SJSA1 (cell line): ENCODE results near the gene GNG11. TPM values are rescaled to one million over a fixed set of nuclear protein-coding genes. Genes with fewer than 3 reads are reported as not detected.

ENCODE experiments used
- DNase-seq, 2 experiments: peaks; one replicate each; pipeline ENCODE4 v3.0.0-alpha.2; 2015 to 2020; ENCODE audit warnings: low spot score in 2 of 2, low read depth in 1 of 2
- H3K27ac ChIP-seq: fragments of 250-450 bp; sonication (Bioruptor Pico); 2 replicates; pipeline ENCODE4 v1.5.1; 2020; ENCODE audit warnings: mild to moderate bottlenecking, moderate library complexity
- H3K27me3 ChIP-seq: fragments of 250-450 bp; sonication (Bioruptor Pico); replicated peaks from 2 replicates; pipeline ENCODE4 v1.5.1; 2020; ENCODE audit warnings: mild to moderate bottlenecking, moderate library complexity
- H3K36me3 ChIP-seq: fragments of 250-450 bp; sonication (Bioruptor Pico); 2 replicates; pipeline ENCODE4 v1.5.1; 2020; ENCODE audit warnings: mild to moderate bottlenecking
- H3K4me1 ChIP-seq: fragments of 250-450 bp; sonication (Bioruptor Pico); replicated peaks from 2 replicates; pipeline ENCODE4 v1.6.1; 2021; ENCODE audit warnings: mild to moderate bottlenecking
- H3K4me3 ChIP-seq: fragments of 250-450 bp; sonication (Bioruptor Pico); 2 replicates; pipeline ENCODE4 v1.5.1; 2020; ENCODE audit warnings: mild to moderate bottlenecking
- H3K9me3 ChIP-seq: fragments of 250-450 bp; sonication (Bioruptor Pico); replicated peaks from 2 replicates; pipeline ENCODE4 v1.5.1; 2020; ENCODE audit warnings: mild to moderate bottlenecking
- total RNA-seq: library from RNA; depleted of rRNA; stranded (reverse); fragments of >200 nt; shearing (Covaris generic); gene quantifications from 2 replicates; pipeline ENCODE4 v1.2.3, GENCODE V29; 2014; rRNA removed

The GNG11 gene
- total RNA-seq, 1 experiment from 2014 or later: 30.6 TPM

DNA sequence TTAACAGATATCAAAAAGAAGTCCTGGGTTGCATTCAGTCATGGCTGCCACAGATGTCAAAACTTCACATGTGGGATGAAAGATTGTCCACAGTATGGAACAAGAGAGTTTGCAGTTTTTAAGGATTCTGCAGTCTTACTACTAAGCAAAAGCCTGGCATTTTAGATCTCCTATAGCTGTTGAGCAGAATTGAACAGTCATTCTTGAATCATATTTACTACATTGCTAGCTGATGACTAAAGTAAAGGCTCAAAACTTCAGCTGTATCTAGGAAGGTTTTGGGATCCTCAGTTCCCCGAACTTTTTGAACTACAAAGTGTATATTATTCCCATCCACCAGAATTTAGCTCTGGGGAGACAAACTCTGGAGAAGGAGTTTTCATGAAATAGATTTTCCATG, 51.6 kb downstream of the GNG11 start:
- no peak for DNase-seq
- no peaks in the 10 kb centered on the region for H3K36me3 ChIP-seq
- H3K4me3 ChIP-seq: no peak overlapping the region
- no peaks in the 10 kb centered on the region for H3K9me3 ChIP-seq
- no peaks in the 10 kb centered on the region for H3K27me3 ChIP-seq
- no peak overlapping the region for H3K27ac ChIP-seq
- no peaks in the 10 kb centered on the region for H3K4me1 ChIP-seq

DNA sequence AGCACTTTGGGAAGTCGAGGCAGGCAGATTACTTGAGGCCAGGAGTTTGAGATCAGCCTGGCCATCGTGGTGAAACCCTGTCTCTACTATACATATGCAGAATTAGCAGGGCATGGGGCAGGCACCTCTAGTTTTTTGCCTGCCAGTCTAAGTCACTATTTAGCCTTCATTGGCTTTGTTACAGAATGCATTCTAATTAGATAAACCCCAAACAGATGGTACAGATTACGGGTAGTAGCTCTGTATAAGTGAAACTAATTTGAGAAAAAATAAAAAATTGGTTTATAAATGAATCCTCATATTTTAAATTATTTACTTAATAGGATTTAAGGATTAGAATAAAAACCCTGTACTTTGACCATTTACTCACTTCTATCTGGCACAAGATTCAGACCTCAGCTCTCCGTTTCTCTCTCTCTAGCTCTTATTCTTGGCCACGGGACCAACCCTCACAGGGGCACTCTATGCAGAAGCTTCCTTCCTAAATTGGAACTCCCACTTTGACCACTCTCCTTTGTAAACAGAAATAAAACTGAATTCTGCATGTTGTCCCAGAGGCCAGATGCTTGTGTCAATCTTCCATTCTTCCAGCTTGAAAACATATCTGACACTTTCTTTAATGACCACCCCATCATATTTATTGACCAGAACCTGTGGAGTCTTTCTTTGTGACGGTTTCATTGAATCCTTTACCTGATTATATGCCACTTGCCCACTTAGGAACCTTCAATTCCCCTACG, 55.8 kb downstream of the GNG11 start:
- no peaks in the 10 kb centered on the region for H3K36me3 ChIP-seq
- no peaks in the 10 kb centered on the region for H3K27me3 ChIP-seq
- no peaks in the 10 kb centered on the region for H3K9me3 ChIP-seq
- no peak overlapping the region for H3K4me3 ChIP-seq
- H3K4me1 ChIP-seq: no peaks in the 10 kb centered on the region
- no peak overlapping the region for H3K27ac ChIP-seq
- DNase-seq: no peak

Other genes starting within 250 kb of the GNG11 start
- gene TFPI2, start 31.0 kb upstream of the GNG11 start, total RNA-seq: 13.8 and 17.4 TPM in 2 replicates
- not detected in 2 replicates for gene GNGT1, start 15.2 kb upstream of the GNG11 start, total RNA-seq
- gene BET1, start 82.6 kb downstream of the GNG11 start, total RNA-seq: 33.8 and 44.1 TPM in 2 replicates